ENCODE results near the gene CERS6. TPM values are rescaled to one million over a fixed set of nuclear protein-coding genes. Genes with fewer than 3 reads are reported as not detected.
A peak's percentile ranks its signal among the peaks of the same experiment; 100 is the strongest.
"Not testable (repeated sequence)": the region's sequence is repeated elsewhere in the genome, so short reads cannot be mapped to it uniquely, and the experiment has no call there.

Gene CERS6
- total and polyA plus RNA-seq, 8 donors, result 18.8 to 24.5 (median 22.1) TPM

DNA sequence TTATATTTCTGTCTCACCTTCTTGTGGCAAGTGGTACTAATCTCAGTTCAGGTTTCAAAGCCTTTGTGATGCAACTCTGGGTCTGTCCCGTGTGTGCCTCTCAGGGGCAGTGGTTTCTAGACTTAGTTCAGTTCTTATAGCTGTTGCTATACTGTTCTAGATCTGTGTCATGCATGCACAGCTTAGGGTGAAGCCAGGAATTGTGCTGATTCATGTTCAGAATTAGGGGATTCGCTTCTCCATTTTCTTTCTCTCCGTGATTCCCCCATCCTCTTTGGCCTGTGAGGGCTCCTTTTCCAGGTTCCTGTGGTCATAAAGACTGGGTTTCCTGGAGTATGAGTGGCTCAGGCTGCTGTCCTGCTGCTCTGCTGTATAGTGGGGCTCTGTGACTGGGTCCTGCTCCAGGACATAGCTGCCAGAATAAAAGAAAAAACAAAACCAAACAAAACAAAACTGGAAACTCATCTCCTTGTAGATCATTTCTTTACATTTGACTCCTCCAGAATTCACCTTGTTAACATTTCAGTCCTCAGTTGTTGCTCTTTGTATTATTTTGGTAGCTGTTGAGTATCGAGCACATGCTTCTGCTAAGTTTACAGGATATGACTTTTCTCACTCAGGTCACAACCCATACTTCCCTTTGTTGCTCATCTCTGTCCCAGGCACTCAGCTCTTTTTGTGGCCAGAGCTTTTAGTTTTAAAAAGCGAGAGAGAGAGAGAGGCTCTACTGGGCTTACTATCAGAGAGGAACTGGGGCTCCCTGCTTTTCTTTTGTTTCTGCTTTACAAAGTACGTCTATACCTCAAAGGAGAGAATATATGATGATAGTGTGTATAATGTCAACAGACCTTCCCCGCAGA lies 34.2 kb downstream of the CERS6 start:
- TF ChIP-seq, protein P1, sequence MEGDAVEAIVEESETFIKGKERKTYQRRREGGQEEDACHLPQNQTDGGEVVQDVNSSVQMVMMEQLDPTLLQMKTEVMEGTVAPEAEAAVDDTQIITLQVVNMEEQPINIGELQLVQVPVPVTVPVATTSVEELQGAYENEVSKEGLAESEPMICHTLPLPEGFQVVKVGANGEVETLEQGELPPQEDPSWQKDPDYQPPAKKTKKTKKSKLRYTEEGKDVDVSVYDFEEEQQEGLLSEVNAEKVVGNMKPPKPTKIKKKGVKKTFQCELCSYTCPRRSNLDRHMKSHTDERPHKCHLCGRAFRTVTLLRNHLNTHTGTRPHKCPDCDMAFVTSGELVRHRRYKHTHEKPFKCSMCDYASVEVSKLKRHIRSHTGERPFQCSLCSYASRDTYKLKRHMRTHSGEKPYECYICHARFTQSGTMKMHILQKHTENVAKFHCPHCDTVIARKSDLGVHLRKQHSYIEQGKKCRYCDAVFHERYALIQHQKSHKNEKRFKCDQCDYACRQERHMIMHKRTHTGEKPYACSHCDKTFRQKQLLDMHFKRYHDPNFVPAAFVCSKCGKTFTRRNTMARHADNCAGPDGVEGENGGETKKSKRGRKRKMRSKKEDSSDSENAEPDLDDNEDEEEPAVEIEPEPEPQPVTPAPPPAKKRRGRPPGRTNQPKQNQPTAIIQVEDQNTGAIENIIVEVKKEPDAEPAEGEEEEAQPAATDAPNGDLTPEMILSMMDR (IDR thresholded peaks at IDR 0.05), result no peak
- H3K27me3 ChIP-seq, result no peaks in the 10 kb centered on the region
- intact Hi-C loops (cut with DNase I), result no loop called here
- H3K27ac ChIP-seq, result peak overlapping the region in 1 of 2 donors; percentile 79
- H3K9me3 ChIP-seq, result no peaks in the 10 kb centered on the region
- no peaks in the 10 kb centered on the region for H3K36me3 ChIP-seq
- peak overlapping the region in 1 of 2 donors; percentile 16 for H3K4me3 ChIP-seq
- peaks cover 0 to 17% of the 10 kb centered on the region in 2 donors for H3K4me1 ChIP-seq
- DNase-seq (peak in 1 of 4 donors; percentile 14), ATAC-seq (peak; percentile 77)

- intact Hi-C loops (cut with DNase I), result no loop called here
- Histone ChIP-seq H3K4me1 (peaks cover 0 to 17% of the 10 kb centered on the region in 2 donors), H3K9me3 (no peaks in the 10 kb centered on the region), H3K27ac (peak overlapping the region in 1 of 2 donors; percentile 79), H3K4me3 (peak overlapping the region in 1 of 2 donors; percentile 16), H3K36me3 (no peaks in the 10 kb centered on the region), H3K27me3 (no peaks in the 10 kb centered on the region)
- TF ChIP-seq, protein P1 (IDR thresholded peaks at IDR 0.05), result no peak
- DNase-seq (no peak), ATAC-seq (peak; percentile 45)
Measured at GRCh38 chr2:168490946-168491605, 35.0 kb downstream of the CERS6 start.

- H3K27me3 ChIP-seq; H3K9me3 ChIP-seq; H3K27ac ChIP-seq; H3K4me3 ChIP-seq; intact Hi-C loops (cut with DNase I); H3K36me3 ChIP-seq; DNase-seq; ATAC-seq: not testable (repeated sequence)
- peaks cover 0 to 17% of the 10 kb centered on the region in 2 donors for H3K4me1 ChIP-seq
Measured at GRCh38 chr2:168491728-168492127, 35.7 kb downstream of the CERS6 start.

DNA sequence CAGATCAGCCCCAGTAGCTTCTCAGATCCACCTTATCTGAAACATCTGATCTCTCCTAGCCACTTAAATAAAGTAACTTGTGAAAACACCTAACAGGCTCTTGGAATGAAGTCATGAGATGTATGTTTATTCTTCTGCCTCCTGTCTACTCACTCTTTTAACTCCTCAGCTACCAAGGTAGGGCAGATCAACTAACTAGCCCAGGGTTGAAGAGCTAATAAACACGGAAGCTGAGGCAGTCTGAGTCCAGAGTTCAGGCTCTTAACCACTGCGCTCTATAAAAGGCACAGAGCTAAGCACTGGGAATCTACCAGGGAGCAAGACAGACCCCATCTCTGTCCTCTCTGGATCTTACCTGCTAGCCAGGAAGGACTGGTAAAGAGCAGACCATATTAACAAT lies 37.1 kb downstream of the CERS6 start:
- intact Hi-C loops (cut with DNase I); H3K27ac ChIP-seq; H3K9me3 ChIP-seq; H3K4me3 ChIP-seq; H3K27me3 ChIP-seq; DNase-seq; H3K36me3 ChIP-seq: not testable (repeated sequence)
- peak; percentile 62 for ATAC-seq
- H3K4me1 ChIP-seq, result peaks cover 0 to 17% of the 10 kb centered on the region in 2 donors

- intact Hi-C loops (cut with DNase I), result no loop called here
Measured at GRCh38 chr2:168494190-168494711, 38.2 kb downstream of the CERS6 start.

More at GRCh38 chr2:168494190-168494711, 38.2 kb downstream of the CERS6 start:
- no peaks in the 10 kb centered on the region for H3K9me3 ChIP-seq
- H3K27ac ChIP-seq, result no peak overlapping the region
- ATAC-seq (no peak), DNase-seq (no peak)
- TF ChIP-seq, protein P1 (IDR thresholded peaks at IDR 0.05), result no peak
- H3K36me3 ChIP-seq, result no peaks in the 10 kb centered on the region
- H3K4me1 ChIP-seq, result peaks cover 0 to 17% of the 10 kb centered on the region in 2 donors
- H3K27me3 ChIP-seq, result no peaks in the 10 kb centered on the region
- no peak overlapping the region for H3K4me3 ChIP-seq
